IMR-90 (cell line): ENCODE results near the gene EPN2. TPM values are rescaled to one million over a fixed set of nuclear protein-coding genes. Genes with fewer than 3 reads are reported as not detected.
A peak's percentile ranks its signal among the peaks of the same experiment; 100 is the strongest.

Source experiments
- ATAC-seq: fragments of 200-7000 bp; cut with Tn5 transposase; 2 replicates; pipeline ENCODE4 v1.9.1; 2020; ENCODE audit warnings: low read depth, mild to moderate bottlenecking, moderate library complexity
- BruUV-seq: library from RNA; stranded (reverse); fragments of 400-500 nt; replicated peaks from 2 replicates; lab custom pipeline; 2021; lab: Mats Ljungman, UMichigan
- CTCF ChIA-PET: fragments of 300-600 bp; formaldehyde crosslinking; extraction: SDS; loops from one replicate; lab custom pipeline; 2021; ENCODE audit warnings: antibody characterized with exemption; lab: Yijun Ruan, JAX
- POLR2A ChIA-PET: fragments of 300-600 bp; sonication (Branson Sonifier 250); formaldehyde crosslinking; loops from one replicate; lab custom pipeline; 2022; ENCODE audit warnings: antibody characterized with exemption; ENCODE audit not compliant: unreplicated experiment; lab: Charles Lee
- DNase-seq: peaks from one replicate; pipeline ENCODE4 v3.0.0; 2013
- H2AFZ ChIP-seq: replicated peaks from 2 replicates; pipeline ENCODE3; 2013; ENCODE audit warnings: low read length, mild to moderate bottlenecking; ENCODE audit not compliant: poor library complexity
- H2AK5ac ChIP-seq: 2 replicates; pipeline ENCODE4 v1.6.1; 2013; ENCODE audit warnings: low read depth, low read length, inconsistent platforms
- H2AK9ac ChIP-seq: replicated peaks from 2 replicates; pipeline ENCODE3; 2013; ENCODE audit warnings: mild to moderate bottlenecking, low read depth, low read length, moderate library complexity; ENCODE audit not compliant: poor library complexity
- H2BK120ac ChIP-seq: 2 replicates; pipeline ENCODE4 v1.6.1; 2013; ENCODE audit warnings: low read depth, low read length, inconsistent platforms
- H2BK15ac ChIP-seq: 3 replicates; pipeline ENCODE4 v1.6.1; 2013; ENCODE audit warnings: low read depth, low read length, inconsistent platforms
- H2BK20ac ChIP-seq: 2 replicates; pipeline ENCODE4 v1.6.1; 2013; ENCODE audit warnings: low read depth, mild to moderate bottlenecking, inconsistent platforms, low read length, moderate library complexity
- H2BK5ac ChIP-seq: 2 replicates; pipeline ENCODE4 v1.6.1; 2013; ENCODE audit warnings: mild to moderate bottlenecking, low read depth, low read length, inconsistent platforms; ENCODE audit not compliant: poor library complexity, severe bottlenecking
- H3K14ac ChIP-seq: replicated peaks from 2 replicates; pipeline ENCODE4 v1.6.1; 2013; ENCODE audit warnings: low read depth, low read length, inconsistent platforms
- H3K18ac ChIP-seq: 2 replicates; pipeline ENCODE4 v1.6.1; 2013; ENCODE audit warnings: low read depth, low read length, control low read depth
- H3K23ac ChIP-seq: 2 replicates; pipeline ENCODE4 v1.6.1; 2013; ENCODE audit warnings: low read depth, low read length, inconsistent platforms
- H3K27ac ChIP-seq: 2 replicates; pipeline ENCODE4 v1.5.1; 2013; ENCODE audit warnings: mild to moderate bottlenecking, control low read depth, low read length; ENCODE audit not compliant: insufficient read depth
- H3K27me3 ChIP-seq: 2 replicates; pipeline ENCODE4 v1.6.1; 2013; ENCODE audit warnings: low read length; ENCODE audit not compliant: control insufficient read depth, insufficient read depth
- H3K36me3 ChIP-seq: 2 replicates; pipeline ENCODE4 v1.6.1; 2013; ENCODE audit warnings: low read length, mixed read lengths; ENCODE audit not compliant: control insufficient read depth, insufficient read depth
- H3K4ac ChIP-seq: 2 replicates; pipeline ENCODE4 v1.6.1; 2013; ENCODE audit warnings: low read depth, low read length, inconsistent platforms
- H3K4me1 ChIP-seq: 2 replicates; pipeline ENCODE4 v1.6.1; 2013; ENCODE audit warnings: low read length, mixed read lengths; ENCODE audit not compliant: control insufficient read depth, insufficient read depth
- H3K4me2 ChIP-seq: 2 replicates; pipeline ENCODE4 v1.6.1; 2013; ENCODE audit warnings: low read depth, mild to moderate bottlenecking, control low read depth, low read length, moderate library complexity
- H3K4me3 ChIP-seq: 2 replicates; pipeline ENCODE4 v1.5.1; 2013; ENCODE audit warnings: low read depth, mild to moderate bottlenecking, control low read depth, low read length, moderate library complexity; ENCODE audit not compliant: insufficient read depth
- H3K56ac ChIP-seq: 2 replicates; pipeline ENCODE4 v1.6.1; 2013; ENCODE audit warnings: low read length, inconsistent platforms; ENCODE audit not compliant: insufficient read depth; ENCODE audit errors: extremely low read depth
- H3K79me1 ChIP-seq, 2 experiments: 2 replicates each; pipeline ENCODE4 v1.6.1; 2013; ENCODE audit warnings: low read length in 2 of 2, inconsistent platforms in 1 of 2, low read depth in 1 of 2
- H3K9ac ChIP-seq: 2 replicates; pipeline ENCODE4 v1.6.1; 2013; ENCODE audit warnings: low read depth, low read length, control low read depth
- H3K9me1 ChIP-seq: 2 replicates; pipeline ENCODE4 v1.6.1; 2013; ENCODE audit warnings: low read length, inconsistent platforms; ENCODE audit not compliant: insufficient read depth
- H3K9me3 ChIP-seq: 2 replicates; pipeline ENCODE4 v1.6.1; 2013; ENCODE audit warnings: low read length; ENCODE audit not compliant: control insufficient read depth, insufficient read depth
- H4K20me1 ChIP-seq: 2 replicates; pipeline ENCODE4 v1.6.1; 2013; ENCODE audit warnings: low read length, inconsistent platforms; ENCODE audit not compliant: insufficient read depth
- H4K5ac ChIP-seq: 2 replicates; pipeline ENCODE4 v1.6.1; 2013; ENCODE audit warnings: mild to moderate bottlenecking, low read depth, low read length, control low read depth
- H4K8ac ChIP-seq, 2 experiments: 2 replicates each; pipeline ENCODE4 v1.6.1; 2013; ENCODE audit warnings: low read depth in 2 of 2, low read length in 2 of 2, control low read depth in 1 of 2, inconsistent platforms in 1 of 2
- H4K91ac ChIP-seq: 2 replicates; pipeline ENCODE4 v1.6.1; 2013; ENCODE audit warnings: low read depth, low read length, inconsistent platforms; ENCODE audit not compliant: insufficient read depth
- CTCF ChIP-seq: conservative IDR thresholded peaks from 2 replicates; pipeline ENCODE4 v1.5.1; 2012; ENCODE audit warnings: mild to moderate bottlenecking, low read depth, low read length, improper control_type of control experiment
- RCOR1 ChIP-seq: IDR thresholded peaks from 2 replicates; pipeline ENCODE4 v1.6.1; 2012; ENCODE audit warnings: mild to moderate bottlenecking, low read length, improper control_type of control experiment; ENCODE audit not compliant: insufficient replicate concordance
- WGBS, 2 experiments: methylation state at CpG; one replicate each; pipeline versions ENCODE4 v1.1.5 to v1.1.7; 2013; ENCODE audit warnings: missing lambda C conversion rate in 2 of 2; ENCODE audit not compliant: insufficient read length in 1 of 2; ENCODE audit errors: extremely low coverage in 2 of 2; 5-methylcytosine and 5-hydroxymethylcytosine counted together
- dilution Hi-C: fragments of 300-500 bp; cut with HindIII; formaldehyde crosslinking; loops from one replicate; pipeline ENCODE4 v1.14.3; 2018; ENCODE audit warnings: low sequenced_read_pairs; ENCODE audit not compliant: unreplicated experiment
- in situ Hi-C: fragments of 300-500 bp; cut with MboI; formaldehyde crosslinking; loops from 3 replicates; pipeline ENCODE4 v1.14.3; 2019; ENCODE audit warnings: low sequenced_read_pairs, inconsistent platforms, mixed read lengths
- intact Hi-C: fragments of 100-400 bp; cut with micrococcal nuclease; formaldehyde crosslinking; loops from 2 replicates; pipeline ENCODE4 v1.10.0; 2022
- polyA plus RNA-seq, 3 experiments: library from polyadenylated mRNA; depleted of rRNA; stranded (reverse); fragments of >200 nt; gene quantifications; 2 replicates each; pipeline ENCODE4 v1.2.3, GENCODE V29; 2012; ENCODE audit warnings: low replicate concordance in 1 of 3
- total RNA-seq: library from RNA; depleted of rRNA; stranded (reverse); fragments of >200 nt; gene quantifications from 2 replicates; pipeline ENCODE4 v1.2.3, GENCODE V29; 2012

Gene EPN2
- total and polyA plus RNA-seq, 2 of the 4 experiments (the other 2 are of a cell fraction) = 14.9 to 25.3 TPM

- no peaks in the 10 kb centered on the region for H3K27me3 ChIP-seq
- no peak overlapping the region for H4K5ac ChIP-seq
- peaks cover 36% of the 10 kb centered on the region for H3K9me1 ChIP-seq
- peaks cover 0 to 31% of the 10 kb centered on the region in 2 experiments; a peak in 2 of 4 replicates for H3K79me1 ChIP-seq
- H3K4me2 ChIP-seq = no peak overlapping the region
- in situ Hi-C loops (no loop called here), intact Hi-C loops (no loop called here), dilution Hi-C loops (no loop called here)
- no peak overlapping the region for H4K8ac ChIP-seq
- CTCF ChIA-PET = no interaction called here
- no peak overlapping the region for H3K9ac ChIP-seq
- peak overlapping the region; percentile 71 for H2AK5ac ChIP-seq
- peak overlapping the region; percentile 52 for H3K4ac ChIP-seq
- DNase-seq (no peak), ATAC-seq (no peak)
- peaks cover 7% of the 10 kb centered on the region; the same call in 1 of the 2 replicates for H3K36me3 ChIP-seq
- no peak overlapping the region for H3K14ac ChIP-seq
- no peak for TF ChIP-seq RCOR1
- TF ChIP-seq CTCF = no peak
- no peak overlapping the region for H3K18ac ChIP-seq
- WGBS, 2 experiments = 100% methylated on average over 3 of the region's 10 CpGs; no CpG with 5 or more reads in 1 of the 2 experiments
- peak overlapping the region; percentile 17; the same call in 1 of the 3 replicates for H2BK15ac ChIP-seq
- no TSS peak for BruUV-seq
- H3K23ac ChIP-seq = 0 out of 2 replicates have a peak overlapping the region, but pooled peaks have one; percentile 8
- H3K4me3 ChIP-seq = no peak overlapping the region
- H2AFZ ChIP-seq = no peak overlapping the region
- peak overlapping the region; percentile 63; the same call in 1 of the 2 replicates for H2BK20ac ChIP-seq
- H4K91ac ChIP-seq = 0 out of 2 replicates have a peak overlapping the region, but pooled peaks have one; percentile 34
- H3K56ac ChIP-seq = no peak overlapping the region
- peaks cover 35% of the 10 kb centered on the region for H3K4me1 ChIP-seq
- peaks cover 4% of the 10 kb centered on the region; the same call in 1 of the 2 replicates for H4K20me1 ChIP-seq
- H2BK5ac ChIP-seq = peak overlapping the region; percentile 51
- H3K9me3 ChIP-seq = no peaks in the 10 kb centered on the region
- no peak overlapping the region for H3K27ac ChIP-seq
- POLR2A ChIA-PET = no interaction called here
- peak overlapping the region; percentile 17 for H2AK9ac ChIP-seq
- H2BK120ac ChIP-seq = peak overlapping the region; percentile 13
Measured at GRCh38 chr17:19328441-19329061, 91.4 kb downstream of the EPN2 start.
